Stimulated activated CD8-positive, alpha-beta memory T cell treated with anti-CD3 and anti-CD28 coated beads, Interleukin-4, amount 100 ng/mL, for 24 hours (primary cell): ENCODE measurements around the gene ZNF200.
"Not testable (repeated sequence)": the region's sequence is repeated elsewhere in the genome, so short reads cannot be mapped to it uniquely, and the experiment has no call there.

ENCODE experiments used
- DNase-seq: peaks from one replicate; pipeline ENCODE4 v3.0.0-alpha.2; 2020; ENCODE audit warnings: low read depth

ZNF200 gene, protein sequence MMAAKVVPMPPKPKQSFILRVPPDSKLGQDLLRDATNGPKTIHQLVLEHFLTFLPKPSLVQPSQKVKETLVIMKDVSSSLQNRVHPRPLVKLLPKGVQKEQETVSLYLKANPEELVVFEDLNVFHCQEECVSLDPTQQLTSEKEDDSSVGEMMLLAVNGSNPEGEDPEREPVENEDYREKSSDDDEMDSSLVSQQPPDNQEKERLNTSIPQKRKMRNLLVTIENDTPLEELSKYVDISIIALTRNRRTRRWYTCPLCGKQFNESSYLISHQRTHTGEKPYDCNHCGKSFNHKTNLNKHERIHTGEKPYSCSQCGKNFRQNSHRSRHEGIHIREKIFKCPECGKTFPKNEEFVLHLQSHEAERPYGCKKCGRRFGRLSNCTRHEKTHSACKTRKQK

GRCh38 chr16:3234857-3235561, at the start of gene ZNF200:
Gene ZNF200, minus strand, starts transcription at chr16:3235158. Its CDS starts 1,403 bp downstream, at chr16:3233755.
- DNase-seq: peak; percentile 87

DNA sequence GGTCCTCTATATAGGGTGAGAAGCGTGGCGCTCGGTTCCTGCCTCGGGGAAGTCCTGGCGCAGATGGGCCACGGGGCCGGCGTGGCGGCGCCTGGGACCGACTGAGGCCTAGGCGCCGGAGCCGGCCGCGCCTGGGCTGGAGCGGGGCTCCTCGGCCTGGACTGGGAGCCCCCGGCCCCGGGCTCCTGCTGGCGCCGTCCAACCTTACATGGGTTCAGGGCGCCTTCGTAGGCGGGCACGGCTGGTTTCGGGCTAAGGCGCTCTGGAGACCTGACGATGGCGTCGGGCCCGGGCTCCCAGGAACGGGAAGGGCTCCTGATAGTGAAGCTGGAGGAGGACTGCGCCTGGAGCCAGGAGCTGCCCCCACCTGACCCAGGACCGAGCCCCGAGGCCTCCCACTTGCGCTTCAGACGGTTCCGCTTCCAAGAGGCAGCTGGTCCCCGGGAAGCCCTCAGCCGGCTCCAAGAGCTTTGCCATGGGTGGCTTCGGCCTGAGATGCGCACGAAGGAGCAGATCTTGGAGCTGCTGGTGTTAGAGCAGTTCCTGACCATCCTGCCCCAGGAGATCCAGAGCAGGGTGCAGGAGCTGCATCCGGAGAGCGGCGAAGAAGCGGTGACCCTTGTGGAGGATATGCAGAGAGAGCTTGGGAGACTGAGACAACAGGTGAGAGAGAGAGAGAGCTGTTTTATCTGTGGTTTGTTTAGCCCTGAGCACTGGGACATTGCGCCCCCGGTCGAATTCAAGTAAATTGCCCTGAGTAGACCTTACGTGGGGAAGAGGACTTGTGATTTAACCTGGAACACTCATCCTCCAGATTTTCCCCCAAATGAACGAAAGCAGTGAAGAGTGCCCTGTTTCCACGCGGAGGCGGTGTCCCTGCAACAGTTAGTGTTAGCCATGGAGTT, 48.8 kb upstream of the ZNF200 start:
- peak; percentile 16 for DNase-seq

- peak; percentile 85 for DNase-seq
Observed at GRCh38 chr16:3282730-3283542, 48.0 kb upstream of the ZNF200 start, which contains the start of gene ZNF263. Gene ZNF263, plus strand, starts transcription at chr16:3283491. Its CDS starts 328 bp downstream, at chr16:3283819.

DNA sequence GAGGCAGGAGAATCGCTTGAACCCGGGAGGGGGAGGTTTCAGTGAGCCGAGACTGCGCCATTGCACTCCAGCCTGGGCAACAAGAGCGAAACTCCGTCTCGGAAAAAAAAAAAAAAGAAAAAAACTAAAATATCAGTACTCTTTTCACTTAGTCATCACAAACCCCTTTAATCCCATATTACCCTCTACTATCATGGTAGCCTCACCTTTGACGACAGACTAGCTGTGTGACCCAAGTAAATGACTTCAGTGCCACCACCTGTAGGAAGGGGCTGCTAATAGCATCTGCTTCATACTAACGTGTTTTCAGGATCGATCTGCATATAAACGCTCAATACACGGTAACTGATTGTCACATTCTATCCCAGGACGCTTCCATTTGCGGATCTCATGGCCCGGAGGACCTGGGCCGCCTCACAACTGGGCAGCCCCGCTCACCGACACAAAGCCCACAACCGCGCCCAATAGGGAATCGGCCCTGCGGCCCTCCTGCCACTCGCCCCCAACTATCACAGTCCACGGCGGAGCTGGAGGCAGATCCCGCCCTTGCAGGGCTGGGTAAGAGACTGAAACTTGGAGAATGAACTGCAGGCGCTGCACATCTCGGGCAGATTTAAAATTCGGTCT, 47.3 kb upstream of the ZNF200 start:
- no peak for DNase-seq

DNA sequence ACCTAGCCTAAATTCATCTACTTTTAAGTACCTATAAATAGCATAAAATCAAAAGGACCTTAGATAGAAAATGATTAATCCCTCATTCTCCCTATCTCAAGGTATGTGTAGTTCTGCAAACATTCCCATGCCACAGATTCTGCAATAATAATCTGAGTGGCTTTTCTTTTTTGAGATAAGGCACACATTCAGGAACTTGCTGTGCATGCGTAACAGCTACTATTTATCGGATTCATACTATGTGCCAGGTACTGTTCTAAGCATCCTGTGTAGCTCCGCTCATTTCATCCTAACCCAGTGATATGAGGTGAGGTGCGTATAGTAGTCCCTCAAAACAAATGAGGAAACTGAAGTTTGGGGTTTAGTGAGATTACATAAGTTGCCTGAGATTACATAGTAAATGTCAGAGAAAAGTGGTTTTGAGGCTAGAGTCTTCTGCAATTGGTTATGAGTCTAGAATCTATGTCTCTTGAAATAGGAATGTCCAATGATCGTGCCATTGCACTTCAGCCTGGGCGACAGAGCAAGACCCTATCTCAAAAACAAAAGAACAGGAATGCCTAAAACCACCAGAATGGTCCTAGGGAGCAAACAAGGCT, 46.4 kb upstream of the ZNF200 start:
- no peak for DNase-seq

DNA sequence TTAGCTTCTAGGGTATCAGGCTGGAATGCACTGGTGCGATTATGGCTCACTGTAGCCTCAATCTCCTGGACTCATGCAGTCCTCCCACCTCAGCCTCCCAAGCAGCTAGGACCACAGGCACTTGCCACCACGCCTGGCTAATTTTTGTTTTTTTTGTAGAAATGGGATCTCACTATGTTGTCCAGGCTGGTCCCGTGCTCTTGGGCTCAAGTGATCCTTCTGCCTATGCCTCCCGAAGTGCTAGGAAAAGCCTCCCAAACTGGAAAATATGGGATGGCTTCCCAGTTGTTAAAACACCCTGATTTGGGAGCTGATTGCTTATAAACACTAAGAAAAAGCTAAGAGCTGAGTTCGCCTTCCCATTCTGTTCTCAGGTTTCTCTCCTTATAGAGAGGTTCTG, 41.7 kb upstream of the ZNF200 start:
- no peak for DNase-seq

GRCh38 chr16:3274947-3275346, 40.0 kb upstream of the ZNF200 start:
- no peak for DNase-seq

GRCh38 chr16:3274490-3274889, 39.5 kb upstream of the ZNF200 start:
- no peak for DNase-seq

DNA sequence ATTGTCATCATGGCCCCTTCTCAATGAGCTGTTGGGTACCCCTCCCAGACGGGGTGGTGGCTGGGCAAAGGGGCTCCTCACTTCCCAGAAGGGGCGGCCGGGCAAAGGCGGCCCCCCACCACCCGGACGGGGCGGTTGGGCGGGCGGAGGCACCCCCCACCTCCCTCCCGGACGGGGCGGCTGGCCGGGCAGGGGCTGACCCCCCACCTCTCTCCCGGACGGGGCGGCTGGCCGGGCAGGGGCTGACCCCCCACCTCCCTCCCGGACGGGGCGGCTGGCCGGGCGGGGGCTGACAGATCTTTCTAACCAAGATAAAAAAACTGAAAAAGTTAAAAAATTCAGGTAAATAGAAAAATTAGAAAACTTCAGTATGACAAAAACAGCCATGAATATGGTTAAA, 36.3 kb upstream of the ZNF200 start:
- not testable (repeated sequence) for DNase-seq

DNA sequence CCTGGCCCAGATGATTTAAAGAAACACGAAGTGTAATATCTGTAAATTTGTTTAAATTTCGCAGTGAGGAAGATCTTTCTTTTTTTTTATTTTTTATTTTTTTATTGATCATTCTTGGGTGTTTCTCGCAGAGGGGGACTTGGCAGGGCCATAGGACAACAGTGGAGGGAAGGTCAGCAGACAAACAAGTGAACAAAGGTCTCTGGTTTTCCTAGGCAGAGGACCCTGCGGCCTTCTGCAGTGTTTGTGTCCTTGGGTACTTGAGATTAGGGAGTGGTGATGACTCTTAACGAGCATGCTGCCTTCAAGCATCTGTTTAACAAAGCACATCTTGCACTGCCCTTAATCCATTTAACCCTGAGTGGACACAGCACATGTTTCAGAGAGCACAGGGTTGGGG, 35.8 kb upstream of the ZNF200 start:
- DNase-seq: not testable (repeated sequence)

- no peak for DNase-seq
Observed at GRCh38 chr16:3268294-3268693, 33.3 kb upstream of the ZNF200 start.

GRCh38 chr16:3266873-3267537, 32.0 kb upstream of the ZNF200 start:
- DNase-seq: no peak

- peak; percentile 95 for DNase-seq
Observed at GRCh38 chr16:3264137-3265036, 29.4 kb upstream of the ZNF200 start.

DNA sequence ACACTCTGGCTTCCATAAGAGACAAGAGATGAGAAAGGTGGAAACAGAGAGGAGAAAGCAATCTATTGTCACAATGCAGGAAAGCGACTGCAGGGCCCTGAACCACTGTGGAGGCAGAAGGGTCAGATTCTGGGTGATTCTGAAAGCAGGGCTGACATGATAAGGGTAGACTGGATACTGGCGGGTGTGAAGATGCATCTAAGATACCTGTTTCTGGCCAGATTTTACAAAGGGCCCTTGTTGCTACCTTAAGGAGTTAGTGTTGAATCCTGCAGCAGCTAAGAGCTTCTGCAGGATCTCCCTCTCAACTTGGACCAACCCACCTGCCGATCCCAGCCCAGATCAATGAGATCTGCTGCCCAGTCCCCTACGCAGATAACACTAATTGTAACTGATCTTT, 27.6 kb upstream of the ZNF200 start:
- DNase-seq: no peak

DNA sequence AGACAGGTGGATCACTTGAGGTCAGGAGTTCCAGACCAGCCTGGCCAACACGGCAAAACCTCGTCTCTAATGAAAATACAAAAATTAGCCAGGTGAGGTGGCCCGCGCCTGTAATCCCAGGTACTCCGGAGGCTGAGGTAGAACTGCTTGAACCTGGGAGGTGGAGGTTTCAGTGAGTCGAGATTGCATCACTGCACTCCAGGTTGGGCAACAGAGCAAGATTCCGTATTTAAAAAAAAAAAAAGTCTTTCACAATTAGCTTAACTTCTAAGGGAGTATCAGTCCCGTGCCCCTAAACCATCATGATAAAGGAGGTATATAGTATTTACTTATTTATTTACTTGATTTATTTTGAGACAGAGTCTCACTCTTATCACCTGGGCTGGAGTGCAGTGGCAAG, 24.9 kb upstream of the ZNF200 start:
- DNase-seq: no peak

GRCh38 chr16:3256866-3257465, 22.0 kb upstream of the ZNF200 start:
- DNase-seq: no peak

DNA sequence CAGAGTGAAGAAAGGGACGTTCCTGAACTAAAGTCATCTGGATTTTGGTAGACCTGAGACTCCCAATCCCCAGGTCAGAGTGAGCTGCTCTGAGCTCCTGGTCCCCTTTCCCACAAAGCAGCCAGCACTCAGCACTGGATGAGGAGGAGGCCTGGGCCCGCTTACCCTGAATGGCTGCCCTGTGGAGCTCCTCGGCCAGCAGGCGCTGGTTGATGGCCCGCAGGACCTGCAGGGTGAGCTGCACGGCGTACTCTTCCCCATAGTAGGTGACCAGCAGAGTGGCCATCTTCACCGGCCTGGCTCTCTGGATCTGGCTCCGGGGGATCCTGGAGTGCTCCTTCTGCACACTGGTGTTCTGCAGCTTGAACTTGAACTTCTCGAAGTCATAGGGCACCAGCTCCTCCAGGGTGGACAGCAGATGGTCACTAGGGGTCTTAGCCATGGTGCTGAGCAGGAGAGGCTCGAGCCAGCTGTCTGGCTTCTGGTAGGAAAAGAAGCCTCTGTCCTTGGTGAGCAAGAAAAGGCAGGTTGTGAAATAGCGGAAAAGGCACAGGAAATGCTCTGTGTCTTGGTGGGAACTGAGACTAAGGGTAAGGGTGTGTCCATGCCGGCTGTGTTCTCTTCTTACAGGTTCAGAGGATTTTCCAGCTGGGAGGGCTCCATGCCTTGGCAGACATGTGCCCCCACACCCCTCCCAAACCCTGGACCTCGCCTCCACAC, 21.3 kb upstream of the ZNF200 start, which contains the start of gene MEFV:
Gene MEFV (minus strand): TSS at position 488 of the 720 bp plus-strand sequence. CDS start 46 bp downstream, at position 442.
- DNase-seq: no peak

DNA sequence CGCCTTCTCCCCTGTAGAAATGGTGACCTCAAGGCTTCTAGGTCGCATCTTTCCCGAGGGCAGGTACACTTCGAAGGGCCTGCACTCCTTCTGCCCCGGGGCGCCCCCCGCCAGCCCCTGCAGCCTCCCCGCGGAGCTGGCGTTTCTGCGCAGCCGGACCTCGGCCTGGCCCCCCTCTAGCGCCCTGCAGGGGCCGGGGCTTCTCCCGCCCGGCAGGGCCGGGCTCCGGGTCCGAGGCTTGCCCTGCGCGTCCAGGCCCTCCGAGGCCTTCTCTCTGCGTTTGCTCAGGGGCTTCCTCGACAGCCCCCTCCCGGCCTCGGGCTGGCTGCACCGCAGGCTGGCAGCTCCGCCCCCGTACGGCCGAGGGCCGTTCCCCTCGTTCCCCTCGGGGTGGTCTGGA, 19.4 kb upstream of the ZNF200 start:
- no peak for DNase-seq
